Stimulated activated CD8-positive, alpha-beta memory T cell treated with anti-CD3 and anti-CD28 coated beads, Interleukin-4, amount 100 ng/mL, for 48 hours (primary cell): ENCODE measurements around the gene GNG13.
"Not testable (repeated sequence)": the region's sequence is repeated elsewhere in the genome, so short reads cannot be mapped to it uniquely, and the experiment has no call there.

ENCODE experiments used
- DNase-seq: peaks from one replicate; pipeline ENCODE4 v3.0.0-alpha.2; 2020

Gene GNG13

GRCh38 chr16:831571-832413, 31.3 kb upstream of the GNG13 start:
- DNase-seq = no peak

- DNase-seq = no peak
Observed at GRCh38 chr16:830871-831570, 30.5 kb upstream of the GNG13 start.

- no peak for DNase-seq
Observed at GRCh38 chr16:830107-830870, 29.8 kb upstream of the GNG13 start.

DNA sequence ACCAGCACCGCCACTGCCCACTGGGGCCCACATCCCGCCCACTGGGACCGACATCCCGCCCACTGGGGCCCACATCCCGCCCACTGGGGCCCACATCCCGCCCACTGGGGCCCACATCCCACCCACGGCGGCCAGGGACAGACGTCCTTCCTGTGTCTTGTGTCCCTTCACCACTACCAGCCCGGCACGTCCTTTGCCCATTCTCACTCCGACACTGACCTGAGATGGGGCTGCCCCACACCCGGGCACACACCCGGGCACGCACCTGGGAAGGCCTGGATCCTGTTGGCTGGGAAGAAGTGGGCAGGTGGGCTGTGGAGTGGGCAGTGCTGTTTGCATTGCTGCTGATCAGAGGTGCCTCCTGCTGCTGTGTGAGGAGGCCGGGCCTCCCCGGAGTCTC, 28.4 kb upstream of the GNG13 start:
- DNase-seq = no peak

DNA sequence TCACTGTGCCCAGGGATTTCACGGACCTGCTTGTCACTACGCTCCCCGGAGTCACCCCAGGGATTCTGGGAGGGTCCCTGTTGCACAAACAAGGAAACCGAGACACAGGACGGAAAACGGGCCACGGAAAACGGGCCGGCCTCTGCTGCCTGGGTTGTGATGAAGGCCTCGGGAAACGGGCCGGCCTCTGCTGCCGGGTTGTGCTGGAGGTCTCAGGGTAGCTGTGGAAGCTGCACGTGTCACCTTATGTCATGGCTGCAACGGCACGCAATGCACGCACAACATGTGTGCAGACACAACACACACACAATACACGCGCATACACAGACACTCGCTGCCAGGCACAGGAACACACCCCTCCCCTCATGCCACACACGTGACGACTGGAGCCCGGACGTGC, 27.0 kb upstream of the GNG13 start:
- DNase-seq = no peak

GRCh38 chr16:825341-826061, 25.0 kb upstream of the GNG13 start:
- no peak for DNase-seq

GRCh38 chr16:824601-825000, 24.1 kb upstream of the GNG13 start:
- DNase-seq = no peak

DNA sequence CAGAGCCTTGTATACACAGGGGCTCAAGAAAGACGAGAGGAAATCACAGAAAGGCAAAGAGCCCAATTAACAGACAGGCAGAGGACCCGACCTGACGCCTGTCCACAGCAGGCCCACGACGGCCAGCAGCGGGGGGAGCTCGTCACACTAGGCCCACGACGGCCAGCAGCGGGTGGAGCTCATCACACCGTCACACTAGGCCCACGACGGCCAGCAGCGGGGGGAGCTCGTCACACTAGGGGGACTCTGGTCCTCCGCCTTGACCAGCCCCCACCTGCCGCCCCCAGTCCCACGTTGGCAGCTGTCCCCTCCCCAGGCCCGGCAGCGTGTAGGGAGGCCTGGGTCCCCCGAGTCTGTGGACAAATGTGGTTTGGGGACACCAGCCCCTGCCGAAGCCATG, 23.7 kb upstream of the GNG13 start:
- no peak for DNase-seq

DNA sequence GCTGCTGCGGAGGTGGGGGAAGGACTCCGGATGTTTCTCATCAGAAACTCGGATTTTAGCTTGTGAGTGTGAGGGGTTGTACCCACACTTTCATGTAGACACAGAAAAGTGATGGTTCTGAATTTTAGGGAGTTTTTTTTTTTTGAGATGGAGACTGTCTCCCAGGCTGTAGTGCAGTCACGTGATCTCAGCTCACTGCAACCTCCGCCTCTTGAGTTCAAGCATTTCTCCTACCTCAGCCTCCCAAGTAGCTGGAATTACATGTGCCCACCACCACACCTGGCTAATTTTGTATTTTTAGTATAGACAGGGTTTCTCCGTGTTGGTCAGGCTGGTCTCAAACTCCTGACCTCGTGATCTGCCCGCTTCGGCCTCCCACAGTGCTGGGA, 22.4 kb upstream of the GNG13 start:
- DNase-seq = no peak

DNA sequence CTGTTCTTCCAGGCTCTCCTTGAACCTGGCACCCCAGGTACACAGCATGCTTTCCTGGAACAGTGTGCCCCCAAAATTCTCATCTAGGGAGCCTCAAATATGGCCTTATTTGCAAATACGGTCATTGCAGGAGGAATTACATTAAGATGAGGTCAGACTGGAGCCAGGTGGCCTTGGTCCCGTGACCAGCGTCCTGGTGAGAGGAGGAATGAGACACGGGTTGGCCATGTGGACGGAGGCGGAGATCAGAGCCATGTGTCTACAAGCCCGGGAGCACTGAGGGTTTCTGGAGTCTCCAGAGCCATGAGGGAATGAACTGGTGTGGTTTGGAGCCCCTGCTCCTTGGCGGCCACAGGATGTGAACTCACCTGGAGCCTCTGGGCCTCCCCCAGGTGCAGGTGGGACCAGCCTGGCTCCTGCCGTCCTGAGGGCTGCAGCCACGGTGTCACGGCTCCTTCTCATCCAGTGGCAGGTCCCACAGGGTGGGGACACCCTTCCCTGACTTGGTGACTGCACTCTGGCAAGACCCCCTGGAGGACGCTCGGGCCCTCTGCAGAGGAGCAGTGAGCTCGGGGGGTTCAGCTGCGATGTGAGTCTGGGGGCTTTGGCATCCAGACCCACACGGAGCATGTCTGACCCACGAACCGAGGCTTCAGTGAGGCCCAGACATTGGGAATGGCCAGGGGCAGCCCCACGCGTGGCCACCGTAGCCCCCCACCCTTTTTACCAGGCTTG, 21.8 kb upstream of the GNG13 start:
- no peak for DNase-seq

GRCh38 chr16:821751-822150, 21.2 kb upstream of the GNG13 start:
- DNase-seq = no peak

DNA sequence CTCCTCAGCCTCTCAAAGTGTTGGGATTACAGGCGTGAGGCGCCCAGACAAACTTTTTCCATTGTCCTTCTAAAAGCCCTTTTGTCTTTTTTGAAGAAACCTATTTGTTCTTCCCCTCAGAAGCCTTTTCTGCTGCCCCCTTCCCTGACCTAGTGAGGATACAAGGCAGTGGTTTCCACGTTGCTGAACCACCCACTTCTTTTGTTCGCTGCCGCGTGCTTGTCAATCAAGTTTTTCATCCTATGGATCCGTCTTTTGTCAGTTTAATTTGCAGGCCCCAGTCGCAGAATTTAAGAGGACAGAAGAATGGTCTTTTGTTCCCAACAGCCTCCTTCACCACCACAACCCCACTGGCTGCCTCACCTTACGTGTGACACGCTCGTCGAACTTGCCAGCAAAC, 20.2 kb upstream of the GNG13 start:
- DNase-seq = no peak

DNA sequence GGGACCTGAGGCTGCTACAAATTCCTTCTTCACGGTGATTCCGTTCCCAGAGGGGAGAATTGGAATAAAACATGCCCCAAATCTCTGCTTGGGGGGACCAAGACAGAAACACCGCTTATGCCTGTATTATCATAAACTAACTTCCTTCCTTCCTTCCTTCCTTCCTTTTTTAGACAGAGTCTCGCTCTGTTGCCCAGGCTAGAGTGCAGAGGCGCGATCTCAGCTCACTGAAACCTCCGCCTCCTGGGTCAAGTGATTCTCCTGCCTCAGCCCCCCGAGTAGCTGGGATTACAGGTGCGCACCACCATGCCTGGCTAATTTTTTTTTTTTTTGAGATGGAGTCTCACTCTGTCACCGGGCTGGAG, 19.5 kb upstream of the GNG13 start:
- DNase-seq = not testable (repeated sequence)

- DNase-seq = peak; percentile 49
Observed at GRCh38 chr16:819336-820043, 19.0 kb upstream of the GNG13 start.

- DNase-seq = no peak
Observed at GRCh38 chr16:818592-818991, 18.1 kb upstream of the GNG13 start.

GRCh38 chr16:818132-818531, 17.6 kb upstream of the GNG13 start:
- DNase-seq = no peak

DNA sequence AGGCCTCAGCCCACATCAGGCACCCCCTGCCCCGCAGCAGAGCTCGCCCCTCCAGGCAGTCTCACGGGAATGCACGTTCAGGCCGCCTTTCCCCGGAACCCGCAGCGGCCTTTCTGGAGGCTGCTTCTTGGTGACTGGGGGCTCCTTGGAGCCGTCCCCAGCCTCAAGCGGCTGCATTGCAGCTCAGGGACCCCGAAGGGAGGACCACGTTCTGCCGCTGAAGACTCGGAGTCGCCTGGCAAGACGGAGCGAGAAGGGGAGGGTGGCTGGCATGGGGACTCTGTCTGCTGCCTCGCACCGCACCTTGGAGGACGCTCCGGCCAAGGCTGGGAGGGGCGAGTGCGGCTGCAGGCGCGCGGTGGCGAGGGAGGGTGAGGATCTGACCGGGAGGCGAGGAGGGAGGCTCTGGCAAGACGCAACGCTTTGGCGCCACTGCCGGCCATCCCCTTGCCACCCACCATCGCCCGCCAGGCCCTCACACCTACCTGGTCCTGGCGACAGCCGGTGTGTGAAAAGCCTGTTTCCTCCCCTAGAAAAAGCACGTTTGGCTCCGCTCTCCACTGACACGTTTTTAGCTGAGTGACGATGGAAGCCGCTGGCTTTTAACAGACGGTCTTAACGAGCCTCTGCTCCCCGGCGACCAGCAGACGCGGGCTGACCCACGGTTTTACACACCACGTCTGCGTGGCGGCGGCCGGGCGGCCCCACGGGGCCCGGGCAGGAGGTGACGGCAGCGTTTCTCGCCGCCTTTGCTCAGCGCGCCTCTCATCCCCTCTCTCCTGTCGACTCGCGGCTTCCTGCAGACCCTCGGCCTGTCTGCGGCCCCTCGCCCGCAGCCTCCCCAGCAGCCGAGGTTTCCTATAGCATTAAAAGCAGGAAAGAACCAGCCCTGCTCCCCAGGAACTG, 16.7 kb upstream of the GNG13 start:
- DNase-seq = no peak

DNA sequence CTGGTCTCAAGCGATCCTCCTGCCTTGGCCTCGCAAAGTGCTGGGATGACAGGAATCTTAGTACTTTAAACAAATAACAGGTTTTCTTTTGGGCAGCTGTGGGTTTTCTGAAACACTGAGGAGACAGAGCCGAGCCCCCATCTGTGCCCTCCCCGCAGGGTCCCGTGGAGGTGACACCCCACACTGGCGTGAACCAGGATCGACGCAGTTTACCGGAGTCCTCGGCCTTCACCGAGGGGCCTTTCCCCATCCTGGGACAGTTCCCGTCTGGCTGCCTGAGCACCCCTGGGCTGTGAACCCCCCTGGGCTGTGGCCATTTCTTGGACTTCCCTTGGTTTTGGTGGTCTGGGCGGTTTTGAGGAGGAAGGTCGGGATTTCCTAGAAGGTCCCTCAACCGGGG, 15.3 kb upstream of the GNG13 start:
- DNase-seq = no peak

- no peak for DNase-seq
Observed at GRCh38 chr16:814974-815373, 14.4 kb upstream of the GNG13 start.

DNA sequence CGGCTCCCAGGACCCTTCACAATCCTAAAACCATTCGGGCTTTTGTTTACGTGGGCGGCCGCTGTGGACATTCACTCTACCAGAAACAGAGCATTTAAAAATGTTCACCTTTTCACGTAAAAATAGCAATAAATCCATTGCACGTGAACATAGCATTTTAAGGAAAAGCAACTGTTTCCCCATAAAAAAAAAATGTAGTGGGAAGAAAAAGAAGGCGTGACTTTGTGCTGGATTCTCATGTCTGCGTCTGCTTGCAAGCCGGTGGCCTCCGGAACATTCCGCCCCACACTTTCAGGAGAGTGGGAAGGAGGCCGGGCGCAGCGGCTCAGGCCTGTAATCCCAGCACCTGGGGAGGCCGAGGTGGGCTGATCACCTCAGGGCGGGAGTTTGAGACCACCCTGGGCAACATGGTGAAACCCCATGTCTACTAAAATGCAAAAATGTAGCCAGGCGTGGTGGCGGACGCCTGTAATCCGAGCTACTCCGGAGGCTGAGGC, 13.4 kb upstream of the GNG13 start:
- no peak for DNase-seq
